ENCODE data around the gene YDJC.
"Not testable (repeated sequence)": the region's sequence is repeated elsewhere in the genome, so short reads cannot be mapped to it uniquely, and the experiment has no call there.

The YDJC gene

DNA sequence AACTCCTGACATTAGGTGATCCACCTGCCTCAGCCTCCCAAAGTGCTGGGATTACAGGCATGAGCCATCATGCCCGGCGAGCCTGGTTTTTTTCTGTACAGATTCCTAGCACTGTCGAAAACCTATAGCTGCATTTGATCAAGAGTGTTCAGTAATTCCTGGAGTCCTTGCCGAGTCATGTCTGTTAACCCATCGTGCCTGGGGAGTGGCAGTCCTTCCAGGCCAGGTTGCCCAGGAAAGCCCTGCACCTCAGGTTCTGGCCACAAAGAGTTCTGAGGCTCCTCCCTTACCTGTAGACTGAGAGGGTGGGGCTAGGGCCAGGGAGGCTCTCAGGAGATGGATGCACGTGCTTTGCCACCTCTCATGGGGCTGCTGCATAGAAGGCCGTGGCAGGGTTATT is 17.0 kb downstream of the YDJC start:
- no peak overlapping the region for H3K27ac ChIP-seq (ENCODE audit: low read length)
- H3K4me1 ChIP-seq (ENCODE audit: insufficient read depth, low read length) = no peaks in the 10 kb centered on the region
- H4K20me1 ChIP-seq (ENCODE audit: insufficient read depth, low read length) = peaks cover 73% of the 10 kb centered on the region
- no peaks in the 10 kb centered on the region for H3K9me3 ChIP-seq (ENCODE audit: insufficient read depth, low read length, severe bottlenecking)
- no peak overlapping the region for H3K9ac ChIP-seq (ENCODE audit: low read depth, low read length)
- DNase-seq (no peak), ATAC-seq (ENCODE audit: insufficient read depth, low read depth) (no peak)
- H3K79me2 ChIP-seq (ENCODE audit: insufficient read depth, low read length) = peaks cover 93% of the 10 kb centered on the region
- H3K27me3 ChIP-seq (ENCODE audit: insufficient read depth, low read length, poor library complexity) = no peaks in the 10 kb centered on the region
- no peak overlapping the region for H3K4me3 ChIP-seq (ENCODE audit: low read depth in 1 of 2, low read length in 2 of 2)
- no peak for TF ChIP-seq EZH2 (IDR thresholded peaks at IDR 0.05; ENCODE audit: borderline replicate concordance, low read depth, low read length, severe bottlenecking)
- TF ChIP-seq, protein P1, sequence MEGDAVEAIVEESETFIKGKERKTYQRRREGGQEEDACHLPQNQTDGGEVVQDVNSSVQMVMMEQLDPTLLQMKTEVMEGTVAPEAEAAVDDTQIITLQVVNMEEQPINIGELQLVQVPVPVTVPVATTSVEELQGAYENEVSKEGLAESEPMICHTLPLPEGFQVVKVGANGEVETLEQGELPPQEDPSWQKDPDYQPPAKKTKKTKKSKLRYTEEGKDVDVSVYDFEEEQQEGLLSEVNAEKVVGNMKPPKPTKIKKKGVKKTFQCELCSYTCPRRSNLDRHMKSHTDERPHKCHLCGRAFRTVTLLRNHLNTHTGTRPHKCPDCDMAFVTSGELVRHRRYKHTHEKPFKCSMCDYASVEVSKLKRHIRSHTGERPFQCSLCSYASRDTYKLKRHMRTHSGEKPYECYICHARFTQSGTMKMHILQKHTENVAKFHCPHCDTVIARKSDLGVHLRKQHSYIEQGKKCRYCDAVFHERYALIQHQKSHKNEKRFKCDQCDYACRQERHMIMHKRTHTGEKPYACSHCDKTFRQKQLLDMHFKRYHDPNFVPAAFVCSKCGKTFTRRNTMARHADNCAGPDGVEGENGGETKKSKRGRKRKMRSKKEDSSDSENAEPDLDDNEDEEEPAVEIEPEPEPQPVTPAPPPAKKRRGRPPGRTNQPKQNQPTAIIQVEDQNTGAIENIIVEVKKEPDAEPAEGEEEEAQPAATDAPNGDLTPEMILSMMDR (IDR thresholded peaks at IDR 0.05; ENCODE audit: borderline replicate concordance, extremely low read depth, low read length, poor library complexity, severe bottlenecking) = no peak
- no peak overlapping the region for H2AFZ ChIP-seq (ENCODE audit: low read depth, low read length)
- H3K36me3 ChIP-seq (ENCODE audit: insufficient read depth, low read length) = peaks cover 72% of the 10 kb centered on the region
- H3K4me2 ChIP-seq (ENCODE audit: insufficient read depth, low read length) = no peak overlapping the region

- no peak overlapping the region for H3K4me3 ChIP-seq (ENCODE audit: low read depth in 1 of 2, low read length in 2 of 2)
- H3K4me1 ChIP-seq (ENCODE audit: insufficient read depth, low read length) = no peaks in the 10 kb centered on the region
- no peak overlapping the region for H2AFZ ChIP-seq (ENCODE audit: low read depth, low read length)
- H3K27ac ChIP-seq (ENCODE audit: low read length) = no peak overlapping the region
- no peaks in the 10 kb centered on the region for H3K9me3 ChIP-seq (ENCODE audit: insufficient read depth, low read length, severe bottlenecking)
- peaks cover 78% of the 10 kb centered on the region for H3K36me3 ChIP-seq (ENCODE audit: insufficient read depth, low read length)
- no peak for TF ChIP-seq EZH2 (IDR thresholded peaks at IDR 0.05; ENCODE audit: borderline replicate concordance, low read depth, low read length, severe bottlenecking)
- TF ChIP-seq, protein P1 (IDR thresholded peaks at IDR 0.05; ENCODE audit: borderline replicate concordance, extremely low read depth, low read length, poor library complexity, severe bottlenecking) = no peak
- DNase-seq (no peak), ATAC-seq (ENCODE audit: insufficient read depth, low read depth) (no peak)
- peaks cover 93% of the 10 kb centered on the region for H3K79me2 ChIP-seq (ENCODE audit: insufficient read depth, low read length)
- H3K9ac ChIP-seq (ENCODE audit: low read depth, low read length) = no peak overlapping the region
- no peak overlapping the region for H3K4me2 ChIP-seq (ENCODE audit: insufficient read depth, low read length)
- peaks cover 79% of the 10 kb centered on the region for H4K20me1 ChIP-seq (ENCODE audit: insufficient read depth, low read length)
- no peaks in the 10 kb centered on the region for H3K27me3 ChIP-seq (ENCODE audit: insufficient read depth, low read length, poor library complexity)
Measured at GRCh38 chr22:21611210-21611977, 18.4 kb downstream of the YDJC start.

DNA sequence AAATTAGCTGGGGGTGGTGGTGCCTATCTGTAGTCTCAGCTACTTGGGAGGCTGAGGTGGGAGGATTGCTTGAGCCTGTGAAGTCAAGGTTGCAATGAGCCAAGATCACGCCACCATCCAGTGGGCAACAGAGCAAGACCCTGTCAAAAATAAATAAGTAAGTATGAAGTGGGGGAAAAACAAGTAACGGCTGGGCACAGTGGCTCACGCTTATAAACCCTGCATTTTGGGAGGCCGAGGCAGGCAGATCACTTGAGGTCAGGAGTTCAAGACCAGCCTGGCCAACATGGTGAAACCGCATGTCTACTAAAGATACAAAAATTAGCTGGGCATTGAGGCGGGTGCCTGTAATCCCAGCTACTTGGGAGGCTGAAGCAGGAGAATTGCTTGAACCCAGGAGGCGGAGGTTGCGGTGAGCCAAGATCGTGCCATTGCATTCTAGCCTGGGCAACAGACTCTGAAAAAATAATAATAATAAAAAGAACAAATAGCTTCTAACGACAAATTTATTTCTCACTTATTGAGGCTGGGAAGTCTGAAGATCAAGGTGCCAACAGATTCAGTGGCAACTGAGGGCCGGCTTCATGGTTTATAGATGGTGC is 20.2 kb downstream of the YDJC start:
- not testable (repeated sequence) for ATAC-seq (ENCODE audit: insufficient read depth, low read depth); H3K4me3 ChIP-seq (ENCODE audit: low read depth in 1 of 2, low read length in 2 of 2); H2AFZ ChIP-seq (ENCODE audit: low read depth, low read length); H3K27me3 ChIP-seq (ENCODE audit: insufficient read depth, low read length, poor library complexity); H3K4me2 ChIP-seq (ENCODE audit: insufficient read depth, low read length); DNase-seq; H3K4me1 ChIP-seq (ENCODE audit: insufficient read depth, low read length); H3K27ac ChIP-seq (ENCODE audit: low read length); H3K9ac ChIP-seq (ENCODE audit: low read depth, low read length); H3K9me3 ChIP-seq (ENCODE audit: insufficient read depth, low read length, severe bottlenecking)
- Histone ChIP-seq H3K79me2 (ENCODE audit: insufficient read depth, low read length) (peaks cover 96% of the 10 kb centered on the region), H3K36me3 (ENCODE audit: insufficient read depth, low read length) (peaks cover 81% of the 10 kb centered on the region), H4K20me1 (ENCODE audit: insufficient read depth, low read length) (peaks cover 84% of the 10 kb centered on the region)

GRCh38 chr22:21606775-21607174 is 23.0 kb downstream of the YDJC start:
- Histone ChIP-seq H3K36me3 (ENCODE audit: insufficient read depth, low read length) (peaks cover 69% of the 10 kb centered on the region), H3K27me3 (ENCODE audit: insufficient read depth, low read length, poor library complexity) (no peaks in the 10 kb centered on the region), H4K20me1 (ENCODE audit: insufficient read depth, low read length) (peaks cover 80% of the 10 kb centered on the region), H3K4me3 (ENCODE audit: low read depth in 1 of 2, low read length in 2 of 2) (no peak overlapping the region), H3K4me2 (ENCODE audit: insufficient read depth, low read length) (no peak overlapping the region), H3K79me2 (ENCODE audit: insufficient read depth, low read length) (peaks cover 98% of the 10 kb centered on the region), H3K9me3 (ENCODE audit: insufficient read depth, low read length, severe bottlenecking) (no peaks in the 10 kb centered on the region), H3K9ac (ENCODE audit: low read depth, low read length) (no peak overlapping the region), H3K27ac (ENCODE audit: low read length) (no peak overlapping the region), H2AFZ (ENCODE audit: low read depth, low read length) (no peak overlapping the region), H3K4me1 (ENCODE audit: insufficient read depth, low read length) (no peaks in the 10 kb centered on the region)
- ATAC-seq (ENCODE audit: insufficient read depth, low read depth) = no peak
- no peak for DNase-seq
- no peak for TF ChIP-seq EZH2 (IDR thresholded peaks at IDR 0.05; ENCODE audit: borderline replicate concordance, low read depth, low read length, severe bottlenecking)
- TF ChIP-seq, protein P1 (IDR thresholded peaks at IDR 0.05; ENCODE audit: borderline replicate concordance, extremely low read depth, low read length, poor library complexity, severe bottlenecking) = no peak
